ENCODE results near the gene BEST4. TPM values are rescaled to one million over a fixed set of nuclear protein-coding genes. Genes with fewer than 3 reads are reported as not detected.

BEST4 gene
- total and polyA plus RNA-seq, 3 donors from 2014 or later: 0.79 to 1.7 (median 1.1) TPM

DNA sequence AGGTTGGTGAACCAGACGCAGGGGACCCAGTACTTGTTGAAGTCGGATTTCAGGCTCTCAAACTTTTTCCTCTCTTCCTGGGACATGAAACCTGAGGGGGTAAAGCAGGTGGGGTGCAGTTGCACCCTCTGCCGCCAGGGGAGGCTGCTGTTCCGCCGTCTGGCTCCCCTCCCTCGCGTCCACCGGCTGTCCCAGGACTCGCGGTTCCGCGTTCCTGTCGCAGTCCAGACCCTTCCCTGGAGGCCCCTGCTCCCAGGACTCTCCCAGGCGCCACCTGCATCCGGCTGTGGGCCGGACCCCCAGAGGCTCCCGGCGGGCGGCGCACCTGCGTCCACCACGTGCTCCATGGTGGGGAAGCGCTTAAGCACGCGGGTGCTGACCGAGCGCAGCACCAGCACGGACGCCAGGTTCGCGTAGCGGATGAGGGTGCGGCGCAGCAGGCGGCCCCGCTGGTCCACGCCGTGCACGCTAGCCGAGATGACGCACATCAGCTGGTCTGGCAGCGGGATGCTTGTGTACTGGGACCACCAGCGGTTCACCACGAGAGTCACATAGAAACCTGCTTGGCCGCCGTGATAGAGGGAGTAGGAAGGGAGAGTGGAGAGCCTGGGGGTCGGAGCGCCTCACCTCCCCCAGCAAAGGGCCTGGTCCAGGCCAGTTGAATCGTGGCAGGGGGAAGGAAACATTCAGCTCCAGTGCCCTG lies 1.7 kb downstream of the BEST4 start:
- peak; percentile 80 for DNase-seq
- TF ChIP-seq, protein P1, sequence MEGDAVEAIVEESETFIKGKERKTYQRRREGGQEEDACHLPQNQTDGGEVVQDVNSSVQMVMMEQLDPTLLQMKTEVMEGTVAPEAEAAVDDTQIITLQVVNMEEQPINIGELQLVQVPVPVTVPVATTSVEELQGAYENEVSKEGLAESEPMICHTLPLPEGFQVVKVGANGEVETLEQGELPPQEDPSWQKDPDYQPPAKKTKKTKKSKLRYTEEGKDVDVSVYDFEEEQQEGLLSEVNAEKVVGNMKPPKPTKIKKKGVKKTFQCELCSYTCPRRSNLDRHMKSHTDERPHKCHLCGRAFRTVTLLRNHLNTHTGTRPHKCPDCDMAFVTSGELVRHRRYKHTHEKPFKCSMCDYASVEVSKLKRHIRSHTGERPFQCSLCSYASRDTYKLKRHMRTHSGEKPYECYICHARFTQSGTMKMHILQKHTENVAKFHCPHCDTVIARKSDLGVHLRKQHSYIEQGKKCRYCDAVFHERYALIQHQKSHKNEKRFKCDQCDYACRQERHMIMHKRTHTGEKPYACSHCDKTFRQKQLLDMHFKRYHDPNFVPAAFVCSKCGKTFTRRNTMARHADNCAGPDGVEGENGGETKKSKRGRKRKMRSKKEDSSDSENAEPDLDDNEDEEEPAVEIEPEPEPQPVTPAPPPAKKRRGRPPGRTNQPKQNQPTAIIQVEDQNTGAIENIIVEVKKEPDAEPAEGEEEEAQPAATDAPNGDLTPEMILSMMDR (IDR thresholded peaks at IDR 0.05): peak; percentile 96 to 100 (median 98)
- TF ChIP-seq POLR2A (IDR thresholded peaks at IDR 0.05): no peak
- intact Hi-C loops (cut with DNase I; ENCODE audit: low total_unique reads): no loop called here
- WGBS, 2 donors: 5 to 11% methylated on average over 14 to 23 of the region's 49 CpGs
- Histone ChIP-seq H3K4me1 (peaks cover 19% of the 10 kb centered on the region), H3K27me3 (no peaks in the 10 kb centered on the region), H3K9me3 (no peaks in the 10 kb centered on the region), H3K27ac (peak overlapping the region in 1 of 2 donors; percentile 41), H3K4me3 (peak overlapping the region; percentile 45 to 60), H3K36me3 (ENCODE audit: low read depth, missing control alignments) (no peaks in the 10 kb centered on the region)

DNA sequence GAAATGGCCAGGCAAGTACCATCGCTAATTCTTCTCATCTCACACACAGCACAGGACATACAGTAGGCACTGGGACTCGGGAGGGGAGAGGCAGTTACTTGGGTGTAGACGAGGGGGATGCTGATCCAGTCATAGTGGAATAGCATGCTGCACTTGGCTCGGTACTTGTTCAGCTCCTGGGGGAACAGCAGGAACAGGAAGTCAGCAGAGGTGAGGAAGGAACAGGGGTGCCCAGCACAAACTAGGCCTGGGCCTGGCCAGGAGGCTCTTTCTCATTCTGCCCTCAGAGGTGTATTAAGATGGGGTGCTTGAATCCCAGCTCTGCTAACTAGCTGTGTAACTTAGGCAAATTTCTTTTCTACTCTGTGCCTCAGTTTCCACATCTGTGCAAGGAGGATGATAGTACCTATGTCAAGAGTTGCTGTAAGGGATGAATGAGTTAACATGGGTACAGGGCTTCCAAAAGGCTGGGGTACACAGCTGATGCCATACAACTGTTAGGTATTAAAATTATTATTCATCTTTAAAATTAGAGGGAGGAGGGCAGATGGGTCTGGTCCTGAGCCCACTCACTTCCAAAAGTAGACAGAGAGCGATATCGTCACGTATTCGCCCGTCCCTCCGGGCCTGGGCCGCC lies 2.4 kb downstream of the BEST4 start:
- Histone ChIP-seq H3K27ac (no peak overlapping the region), H3K9me3 (no peaks in the 10 kb centered on the region), H3K36me3 (ENCODE audit: low read depth, missing control alignments) (no peaks in the 10 kb centered on the region), H3K27me3 (no peaks in the 10 kb centered on the region), H3K4me3 (peak overlapping the region in 1 of 2 donors; percentile 60), H3K4me1 (peaks cover 19% of the 10 kb centered on the region)
- WGBS, 2 donors: 20 to 40% methylated on average over 10 to 11 of the region's 11 CpGs
- DNase-seq: no peak
- TF ChIP-seq, protein P1 (IDR thresholded peaks at IDR 0.05): no peak
- no peak for TF ChIP-seq POLR2A (IDR thresholded peaks at IDR 0.05)
- intact Hi-C loops (cut with DNase I; ENCODE audit: low total_unique reads): no loop called here

DNA sequence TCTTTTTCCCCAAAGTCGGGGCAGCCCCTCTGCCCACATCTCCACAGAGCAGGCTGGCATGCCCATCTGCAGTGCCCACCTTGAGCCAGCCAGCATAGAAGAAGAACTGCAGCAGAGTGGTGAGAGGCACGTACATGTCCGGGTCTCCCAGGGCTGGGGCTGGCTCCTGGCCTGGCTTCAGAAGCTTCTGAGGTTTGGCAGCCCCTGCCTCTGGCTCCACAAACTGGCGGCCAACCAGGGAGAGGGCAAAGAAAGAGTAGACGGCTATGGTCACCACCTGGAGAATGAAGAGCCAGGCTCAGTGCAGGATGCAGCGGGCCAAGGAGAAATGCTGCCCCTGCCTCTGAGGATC lies 3.0 kb downstream of the BEST4 start:
- H3K4me1 ChIP-seq: peaks cover 19% of the 10 kb centered on the region
- H3K27ac ChIP-seq: no peak overlapping the region
- H3K36me3 ChIP-seq (ENCODE audit: low read depth, missing control alignments): no peaks in the 10 kb centered on the region
- intact Hi-C loops (cut with DNase I; ENCODE audit: low total_unique reads): no loop called here
- no peak for DNase-seq
- 79 to 82% methylated on average over 6 of the region's 6 CpGs for WGBS, 2 donors
- H3K4me3 ChIP-seq: no peak overlapping the region
- H3K27me3 ChIP-seq: no peaks in the 10 kb centered on the region
- TF ChIP-seq, protein P1 (IDR thresholded peaks at IDR 0.05): no peak
- TF ChIP-seq POLR2A (IDR thresholded peaks at IDR 0.05): no peak
- H3K9me3 ChIP-seq: no peaks in the 10 kb centered on the region

DNA sequence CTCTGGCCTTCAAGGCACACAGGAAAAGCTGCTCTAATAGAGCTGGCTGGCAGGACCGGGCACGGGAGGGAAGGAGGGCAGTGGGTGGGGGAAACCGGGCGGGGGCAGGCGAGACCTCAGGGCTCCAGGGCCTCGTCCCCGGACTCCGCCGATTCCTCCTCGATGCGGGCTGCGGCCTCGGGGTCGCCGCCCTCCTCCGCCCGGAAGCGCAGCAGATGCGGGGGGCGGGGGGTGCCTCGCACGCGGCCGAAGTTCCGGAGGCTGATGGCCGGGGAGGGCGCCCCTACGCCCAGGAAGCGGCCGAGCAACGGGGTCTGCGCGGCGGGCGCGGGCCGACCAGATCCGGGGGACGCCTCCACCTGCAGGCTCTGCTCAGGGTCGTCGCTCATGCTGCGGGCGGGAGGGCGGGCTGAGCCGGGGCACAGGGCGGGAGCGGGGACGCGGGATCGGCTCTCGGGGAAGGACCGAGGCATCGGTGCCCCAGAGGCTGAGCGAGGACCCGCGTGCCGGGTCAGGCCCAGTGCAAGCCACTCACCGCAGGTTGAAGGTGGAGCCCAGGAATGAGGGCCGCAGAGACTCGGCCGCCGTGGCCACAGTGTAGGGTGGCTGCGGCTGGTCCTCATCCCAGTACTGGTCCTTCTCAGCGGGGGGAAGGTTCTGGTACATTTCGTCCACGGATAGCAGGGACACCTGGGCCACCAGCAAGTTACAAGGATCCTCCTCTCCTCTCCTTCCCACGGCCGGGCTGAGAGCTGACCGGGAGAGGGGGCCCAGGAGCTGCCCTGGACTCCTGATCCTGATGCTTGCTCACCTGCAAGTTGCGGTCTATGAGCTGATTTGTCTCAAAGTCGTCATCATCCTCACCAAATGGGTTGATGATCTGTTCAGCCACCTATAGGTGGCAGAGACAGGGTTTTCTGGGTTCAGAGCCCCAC lies 3.6 kb downstream of the BEST4 start:
- no peaks in the 10 kb centered on the region for H3K9me3 ChIP-seq
- intact Hi-C loops (cut with DNase I; ENCODE audit: low total_unique reads): no loop called here
- H3K27me3 ChIP-seq: no peaks in the 10 kb centered on the region
- H3K36me3 ChIP-seq (ENCODE audit: low read depth, missing control alignments): no peaks in the 10 kb centered on the region
- peak overlapping the region; percentile 49 to 63 for H3K4me3 ChIP-seq
- DNase-seq: no peak
- peaks cover 19% of the 10 kb centered on the region for H3K4me1 ChIP-seq
- peak overlapping the region in 1 of 2 donors; percentile 36 for H3K27ac ChIP-seq
- no peak for TF ChIP-seq POLR2A (IDR thresholded peaks at IDR 0.05)
- TF ChIP-seq, protein P1 (IDR thresholded peaks at IDR 0.05): no peak
- WGBS, 2 donors: 6 to 10% methylated on average over 6 to 50 of the region's 71 CpGs
